Fibroblast of lung (primary cell): ENCODE results near the gene MAGI2. TPM values are rescaled to one million over a fixed set of nuclear protein-coding genes. Genes with fewer than 3 reads are reported as not detected.

Source experiments
- DNase-seq, 2 donors: peaks; one replicate each; pipeline versions ENCODE4 v3.0.0 to v3.0.0-alpha.2; 2010; ENCODE audit warnings: low read depth in 2 of 2
- H2AFZ ChIP-seq: 2 replicates; pipeline ENCODE4 v1.5.1; 2012; ENCODE audit warnings: low read length, control low read depth, inconsistent platforms
- H3K27ac ChIP-seq: 2 replicates; pipeline ENCODE4 v1.5.1; 2011; ENCODE audit warnings: low read length, control low read depth; ENCODE audit not compliant: insufficient read depth
- H3K27me3 ChIP-seq: 2 replicates; pipeline ENCODE4 v1.5.1; 2011; ENCODE audit warnings: mild to moderate bottlenecking, low read length; ENCODE audit not compliant: control insufficient read depth, insufficient read depth
- H3K36me3 ChIP-seq: 2 replicates; pipeline ENCODE4 v1.5.1; 2011; ENCODE audit warnings: low read length; ENCODE audit not compliant: control insufficient read depth, insufficient read depth
- H3K4me1 ChIP-seq: 2 replicates; pipeline ENCODE4 v1.5.1; 2011; ENCODE audit warnings: low read length; ENCODE audit not compliant: control insufficient read depth, insufficient read depth; ENCODE audit errors: extremely low read depth
- H3K4me2 ChIP-seq: 2 replicates; pipeline ENCODE4 v1.5.1; 2011; ENCODE audit warnings: low read length, control low read depth; ENCODE audit not compliant: insufficient read depth; ENCODE audit errors: extremely low read depth
- H3K4me3 ChIP-seq, 4 experiments: fragments of 200-600 bp in 1 of 4; sonication (generic) in 1 of 4; replicated peaks in 1 of 4; 2 replicates each; pipeline ENCODE4 v1.5.1; 2011 to 2016; ENCODE audit warnings: low read length in 4 of 4, low read depth in 3 of 4, mild to moderate bottlenecking in 3 of 4, control low read depth in 2 of 4, inconsistent platforms in 1 of 4, mixed read lengths in 1 of 4; ENCODE audit not compliant: insufficient read depth in 1 of 4; ENCODE audit errors: control extremely low read depth in 1 of 4
- H3K79me2 ChIP-seq: 2 replicates; pipeline ENCODE4 v1.5.1; 2012; ENCODE audit warnings: mild to moderate bottlenecking, low read length, inconsistent platforms; ENCODE audit not compliant: control insufficient read depth, insufficient read depth
- H3K9ac ChIP-seq: 2 replicates; pipeline ENCODE4 v1.5.1; 2011; ENCODE audit warnings: mild to moderate bottlenecking, low read length, control low read depth; ENCODE audit not compliant: insufficient read depth
- H3K9me3 ChIP-seq: 2 replicates; pipeline ENCODE4 v1.5.1; 2012; ENCODE audit warnings: low read depth, low read length; ENCODE audit not compliant: control insufficient read depth, insufficient read depth
- H4K20me1 ChIP-seq: 2 replicates; pipeline ENCODE4 v1.5.1; 2011; ENCODE audit warnings: low read length; ENCODE audit not compliant: control insufficient read depth, insufficient read depth; ENCODE audit errors: extremely low read depth
- CTCF ChIP-seq, 2 donors: IDR thresholded peaks in 1 of 2; conservative IDR thresholded peaks in 1 of 2; 1 replicate in 1 of 2; 2 replicates in 1 of 2; pipeline ENCODE4 v1.5.1; 2011 to 2012; ENCODE audit warnings: low read length in 2 of 2, control low read depth in 1 of 2, inconsistent platforms in 1 of 2, low read depth in 1 of 2, mild to moderate bottlenecking in 1 of 2
- EZH2 ChIP-seq: IDR thresholded peaks from 2 replicates; pipeline ENCODE4 v1.5.1; 2012; ENCODE audit warnings: low read length, control low read depth, mild to moderate bottlenecking; ENCODE audit errors: missing control alignments
- polyA plus RNA-seq, 2 donors: library from polyadenylated mRNA; depleted of rRNA in 1 of 2; stranded (reverse) in 1 of 2; unstranded in 1 of 2; fragments of >200 nt; gene quantifications; 2 replicates each; pipeline ENCODE4 v1.2.1, GENCODE V29; 2011 to 2012; ENCODE audit warnings: missing spikeins in 1 of 2
- total RNA-seq: library from RNA; depleted of rRNA; stranded (reverse); fragments of >200 nt; gene quantifications from 2 replicates; pipeline ENCODE4 v1.2.1, GENCODE V29; 2014

Gene MAGI2
- total and polyA plus RNA-seq, 2 donors (not counting 1 experiment from before 2014, with no cell fraction given) = 1.8 to 17.0 TPM

GRCh38 chr7:79412438-79412837, 41.0 kb downstream of the MAGI2 start:
- Histone ChIP-seq H2AFZ (no peak overlapping the region), H3K27ac (no peak overlapping the region), H3K4me1 (peaks cover 1% of the 10 kb centered on the region), H3K9ac (no peak overlapping the region), H3K79me2 (no peaks in the 10 kb centered on the region), H3K9me3 (no peaks in the 10 kb centered on the region), H4K20me1 (no peaks in the 10 kb centered on the region), H3K27me3 (no peaks in the 10 kb centered on the region), H3K4me2 (no peak overlapping the region), H3K36me3 (no peaks in the 10 kb centered on the region), H3K4me3 (no peak overlapping the region)
- DNase-seq = no peak
- TF ChIP-seq EZH2 (no peak), CTCF (conservative IDR thresholded peaks at IDR 0.05 in 1 of 2, IDR thresholded peaks at IDR 0.05 in 1 of 2; ENCODE audit: low read depth in 1 of 2, low read length in 2 of 2) (no peak)

- no peaks in the 10 kb centered on the region for H3K9me3 ChIP-seq
- no peak overlapping the region for H3K9ac ChIP-seq
- no peak for DNase-seq
- no peaks in the 10 kb centered on the region for H3K36me3 ChIP-seq
- H3K4me1 ChIP-seq = peaks cover 4% of the 10 kb centered on the region
- no peak overlapping the region for H3K4me3 ChIP-seq
- H4K20me1 ChIP-seq = no peaks in the 10 kb centered on the region
- no peak overlapping the region for H2AFZ ChIP-seq
- TF ChIP-seq CTCF (conservative IDR thresholded peaks at IDR 0.05 in 1 of 2, IDR thresholded peaks at IDR 0.05 in 1 of 2; ENCODE audit: low read depth in 1 of 2, low read length in 2 of 2) (no peak), EZH2 (no peak)
- H3K27ac ChIP-seq = no peak overlapping the region
- no peaks in the 10 kb centered on the region for H3K79me2 ChIP-seq
- no peak overlapping the region for H3K4me2 ChIP-seq
- H3K27me3 ChIP-seq = no peaks in the 10 kb centered on the region
Measured at GRCh38 chr7:79410345-79410744, 43.1 kb downstream of the MAGI2 start.

DNA sequence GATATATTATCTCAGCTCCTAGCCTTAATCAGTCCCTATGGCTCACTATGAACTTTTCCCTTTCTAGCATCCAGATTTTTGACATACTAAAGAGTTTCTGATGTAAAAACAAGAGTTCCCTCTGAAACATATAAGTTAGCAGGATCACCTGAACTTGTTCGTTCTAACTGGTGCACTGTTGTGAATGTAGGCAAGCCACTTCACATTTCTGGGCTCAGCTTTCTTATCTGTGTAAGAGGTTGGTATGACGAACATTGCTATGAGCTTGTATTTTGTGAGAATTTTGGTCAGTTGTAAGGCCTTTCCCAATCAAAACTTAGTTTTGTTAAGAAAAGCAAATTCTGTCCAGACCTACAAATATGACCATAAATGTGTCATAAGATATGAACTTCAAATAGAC, 46.1 kb downstream of the MAGI2 start:
- Histone ChIP-seq H3K27me3 (no peaks in the 10 kb centered on the region), H3K27ac (no peak overlapping the region), H3K9me3 (no peaks in the 10 kb centered on the region), H3K79me2 (no peaks in the 10 kb centered on the region), H3K9ac (no peak overlapping the region), H3K36me3 (no peaks in the 10 kb centered on the region), H4K20me1 (no peaks in the 10 kb centered on the region), H3K4me2 (no peak overlapping the region), H3K4me3 (no peak overlapping the region), H3K4me1 (peaks cover 11% of the 10 kb centered on the region), H2AFZ (no peak overlapping the region)
- TF ChIP-seq CTCF (conservative IDR thresholded peaks at IDR 0.05 in 1 of 2, IDR thresholded peaks at IDR 0.05 in 1 of 2; ENCODE audit: low read depth in 1 of 2, low read length in 2 of 2) (no peak), EZH2 (no peak)
- DNase-seq = no peak
